ENCODE data around the gene LHX4.

GRCh38 chr1:180267761-180268555 is 37.9 kb downstream of the LHX4 start:
- TF ChIP-seq POLR2AphosphoS5 (IDR thresholded peaks at IDR 0.05): no peak
- no peak for TF ChIP-seq CTCF (IDR thresholded peaks at IDR 0.05)
